HG03103 (cell line): ENCODE measurements around the gene ESR1.

Experiments used
- ATAC-seq: cut with Tn5 transposase; IDR thresholded peaks from one replicate; pipeline ENCODE4 v1.9.1; 2021; ENCODE audit warnings: low read depth; ENCODE audit not compliant: unreplicated experiment

Gene ESR1

DNA sequence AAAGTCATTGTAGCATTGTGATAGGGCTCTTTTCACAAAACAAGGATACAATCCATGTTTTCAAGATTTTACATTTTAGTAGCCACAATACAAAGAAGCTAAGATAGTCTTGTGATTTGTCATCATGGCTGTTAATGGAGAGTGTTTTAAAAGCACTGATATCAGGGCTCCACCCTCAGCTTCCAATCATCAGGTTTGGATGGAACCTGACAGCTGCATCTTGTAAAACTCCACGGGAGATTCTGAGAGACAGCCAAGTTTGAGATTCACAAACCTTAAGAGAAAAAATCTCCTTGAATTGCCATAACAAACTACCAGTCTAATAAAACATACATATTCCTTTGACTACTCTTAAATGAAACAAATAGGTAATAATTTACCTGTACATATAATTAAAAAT lies 280.2 kb downstream of the ESR1 start:
- ATAC-seq: no peak

DNA sequence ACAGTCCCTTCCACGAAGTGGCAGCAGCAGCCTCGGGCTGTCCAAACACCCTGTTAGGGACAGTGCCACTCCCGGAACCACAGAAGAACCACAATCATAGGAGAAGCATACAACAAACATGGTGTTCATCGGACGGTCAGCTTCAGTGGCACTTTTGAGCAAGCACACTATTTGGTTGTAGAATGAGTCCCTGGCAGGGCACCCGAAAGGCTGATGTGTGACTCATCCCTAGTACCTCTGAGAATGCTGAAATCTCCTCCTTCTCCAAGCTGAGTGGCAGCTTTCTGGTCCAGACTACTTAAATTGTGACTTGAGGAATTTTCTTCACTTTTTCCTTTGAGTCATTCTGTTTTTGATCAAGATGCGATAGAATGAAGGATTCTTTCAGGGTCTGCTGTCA lies 282.5 kb downstream of the ESR1 start:
- no peak for ATAC-seq

DNA sequence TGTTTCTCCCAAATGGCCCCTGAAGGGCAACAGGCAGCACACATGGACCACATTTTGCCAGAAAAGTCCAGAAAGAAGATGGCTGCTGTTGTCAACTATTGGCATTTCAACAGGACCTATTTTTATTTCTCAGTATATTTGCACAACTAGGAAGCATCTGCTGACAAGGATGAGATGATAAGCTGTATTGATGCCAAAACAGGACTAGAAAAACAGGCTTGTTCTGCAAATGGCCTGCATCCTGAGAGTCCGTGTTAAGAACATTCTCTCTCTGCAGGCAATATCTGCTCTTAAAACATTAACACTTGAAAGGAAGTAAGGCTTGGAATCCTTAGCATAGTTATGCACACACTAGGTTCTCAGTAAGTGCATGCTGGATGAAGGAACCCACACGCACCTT lies 283.7 kb downstream of the ESR1 start:
- no peak for ATAC-seq

DNA sequence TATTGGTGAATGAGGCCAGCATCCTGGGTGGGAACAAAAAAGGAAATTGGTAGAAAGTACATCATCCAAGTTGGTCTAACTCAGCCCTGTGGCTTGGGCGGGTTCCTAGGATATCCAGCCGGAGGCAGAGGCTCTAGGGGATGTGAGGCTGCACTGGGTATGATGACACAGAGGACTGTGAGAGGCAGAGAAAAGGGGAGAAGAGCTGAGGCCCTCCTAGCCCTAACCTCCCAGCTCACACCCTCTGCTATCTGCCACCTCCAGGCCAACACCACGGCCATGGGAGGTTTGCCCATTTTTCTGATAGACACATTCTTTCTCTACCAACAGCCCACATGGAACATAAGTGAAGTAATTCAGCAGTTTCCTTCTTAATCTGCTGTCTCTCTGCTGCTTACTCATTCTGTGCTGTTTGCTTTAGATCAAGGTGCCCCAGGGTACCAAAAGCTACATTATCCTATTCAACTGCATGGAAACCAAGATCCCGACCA lies 284.4 kb downstream of the ESR1 start:
- ATAC-seq: no peak

DNA sequence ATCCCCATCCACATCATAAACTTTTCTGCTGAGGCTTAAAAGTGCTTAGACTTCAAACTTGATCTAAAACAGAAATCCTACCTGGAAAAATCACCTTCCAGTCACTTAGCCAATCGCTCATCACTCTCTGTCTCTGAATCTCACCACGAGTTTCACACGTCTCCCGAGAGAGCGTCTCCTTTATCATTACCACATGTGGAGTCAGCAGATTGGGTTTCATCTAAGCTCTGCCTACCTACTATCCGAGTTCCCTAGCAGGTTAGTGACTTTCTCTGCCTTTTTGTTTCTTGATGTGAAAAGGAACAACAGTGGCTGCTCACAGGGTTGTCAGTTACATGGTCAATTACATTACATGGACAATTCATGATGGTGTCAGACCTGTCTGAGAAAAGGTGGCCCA lies 286.2 kb downstream of the ESR1 start:
- no peak for ATAC-seq

DNA sequence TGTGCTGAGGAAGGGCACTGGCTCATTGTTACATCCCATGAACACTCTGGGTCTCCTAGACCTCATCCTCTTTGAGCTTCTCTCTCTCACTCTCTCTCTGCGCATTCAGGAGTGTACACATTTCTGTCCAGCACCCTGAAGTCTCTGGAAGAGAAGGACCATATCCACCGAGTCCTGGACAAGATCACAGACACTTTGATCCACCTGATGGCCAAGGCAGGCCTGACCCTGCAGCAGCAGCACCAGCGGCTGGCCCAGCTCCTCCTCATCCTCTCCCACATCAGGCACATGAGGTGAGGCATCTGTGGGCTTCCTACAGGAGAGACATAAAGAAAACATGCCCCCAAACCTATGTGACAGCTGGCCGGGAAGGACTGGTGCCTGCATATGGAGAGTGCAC lies 286.8 kb downstream of the ESR1 start:
- ATAC-seq: no peak

DNA sequence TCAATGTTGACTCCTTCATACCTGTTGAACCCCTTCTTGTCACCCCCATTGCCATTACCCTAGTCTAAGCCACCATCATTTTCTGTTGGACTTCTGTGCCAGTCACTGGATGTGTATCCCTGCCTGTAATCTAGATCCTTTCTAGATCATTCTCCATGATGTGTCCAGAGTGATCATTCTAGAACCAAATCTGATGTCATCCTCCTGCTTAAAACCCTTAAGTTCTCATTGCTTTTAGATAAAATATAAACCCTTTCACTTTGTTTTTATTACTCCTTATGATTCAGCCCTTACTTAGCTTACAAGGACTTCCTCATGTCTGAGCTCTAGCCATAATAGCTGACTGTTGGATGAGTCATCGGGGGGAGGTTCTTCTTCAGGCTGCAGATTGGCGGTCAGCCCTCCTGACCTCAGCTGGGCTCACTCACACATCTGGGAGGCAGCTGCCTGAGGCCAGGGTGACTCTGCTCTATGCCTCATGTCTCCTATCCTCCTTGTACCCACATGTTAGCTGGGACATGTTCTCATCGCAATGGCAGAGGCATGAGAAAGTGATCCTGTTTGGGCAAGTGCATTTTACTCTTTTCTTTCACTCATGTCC lies 287.6 kb downstream of the ESR1 start:
- no peak for ATAC-seq

DNA sequence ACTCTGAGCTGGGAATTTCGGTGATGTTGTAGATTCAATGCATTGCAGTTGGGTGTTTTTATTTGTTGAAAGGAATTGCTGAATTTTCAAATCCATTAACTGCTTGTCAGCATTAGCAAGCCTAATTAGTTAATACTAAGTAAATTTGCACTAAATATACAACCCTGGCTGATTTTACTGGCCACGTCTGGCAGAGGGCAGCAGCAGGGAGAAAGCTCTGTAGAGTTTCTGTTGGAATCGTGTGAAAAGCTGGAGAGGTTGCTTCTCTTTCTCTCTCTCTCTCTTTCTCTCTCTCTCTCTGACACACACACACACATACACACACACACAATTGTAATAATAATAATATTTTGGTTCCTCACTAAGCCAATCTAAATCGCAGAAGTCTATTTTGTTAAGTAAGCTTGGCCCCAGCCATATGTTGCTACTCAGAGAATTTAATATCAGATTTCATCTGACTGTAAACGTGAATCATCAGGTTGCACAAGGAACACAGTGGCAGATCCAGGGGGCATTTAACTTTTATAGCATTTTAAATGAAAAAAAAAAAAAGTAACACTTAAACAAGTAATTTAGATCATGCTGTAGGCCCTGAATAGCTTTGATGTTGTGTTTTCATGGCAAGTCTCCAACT lies 289.5 kb downstream of the ESR1 start:
- no peak for ATAC-seq

DNA sequence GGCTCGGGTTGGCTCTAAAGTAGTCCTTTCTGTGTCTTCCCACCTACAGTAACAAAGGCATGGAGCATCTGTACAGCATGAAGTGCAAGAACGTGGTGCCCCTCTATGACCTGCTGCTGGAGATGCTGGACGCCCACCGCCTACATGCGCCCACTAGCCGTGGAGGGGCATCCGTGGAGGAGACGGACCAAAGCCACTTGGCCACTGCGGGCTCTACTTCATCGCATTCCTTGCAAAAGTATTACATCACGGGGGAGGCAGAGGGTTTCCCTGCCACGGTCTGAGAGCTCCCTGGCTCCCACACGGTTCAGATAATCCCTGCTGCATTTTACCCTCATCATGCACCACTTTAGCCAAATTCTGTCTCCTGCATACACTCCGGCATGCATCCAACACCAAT lies 291.2 kb downstream of the ESR1 start:
- ATAC-seq: no peak

DNA sequence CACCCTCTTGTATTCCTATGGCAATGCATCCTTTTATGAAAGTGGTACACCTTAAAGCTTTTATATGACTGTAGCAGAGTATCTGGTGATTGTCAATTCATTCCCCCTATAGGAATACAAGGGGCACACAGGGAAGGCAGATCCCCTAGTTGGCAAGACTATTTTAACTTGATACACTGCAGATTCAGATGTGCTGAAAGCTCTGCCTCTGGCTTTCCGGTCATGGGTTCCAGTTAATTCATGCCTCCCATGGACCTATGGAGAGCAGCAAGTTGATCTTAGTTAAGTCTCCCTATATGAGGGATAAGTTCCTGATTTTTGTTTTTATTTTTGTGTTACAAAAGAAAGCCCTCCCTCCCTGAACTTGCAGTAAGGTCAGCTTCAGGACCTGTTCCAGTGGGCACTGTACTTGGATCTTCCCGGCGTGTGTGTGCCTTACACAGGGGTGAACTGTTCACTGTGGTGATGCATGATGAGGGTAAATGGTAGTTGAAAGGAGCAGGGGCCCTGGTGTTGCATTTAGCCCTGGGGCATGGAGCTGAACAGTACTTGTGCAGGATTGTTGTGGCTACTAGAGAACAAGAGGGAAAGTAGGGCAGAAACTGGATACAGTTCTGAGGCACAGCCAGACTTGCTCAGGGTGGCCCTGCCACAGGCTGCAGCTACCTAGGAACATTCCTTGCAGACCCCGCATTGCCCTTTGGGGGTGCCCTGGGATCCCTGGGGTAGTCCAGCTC lies 292.1 kb downstream of the ESR1 start:
- no peak for ATAC-seq

DNA sequence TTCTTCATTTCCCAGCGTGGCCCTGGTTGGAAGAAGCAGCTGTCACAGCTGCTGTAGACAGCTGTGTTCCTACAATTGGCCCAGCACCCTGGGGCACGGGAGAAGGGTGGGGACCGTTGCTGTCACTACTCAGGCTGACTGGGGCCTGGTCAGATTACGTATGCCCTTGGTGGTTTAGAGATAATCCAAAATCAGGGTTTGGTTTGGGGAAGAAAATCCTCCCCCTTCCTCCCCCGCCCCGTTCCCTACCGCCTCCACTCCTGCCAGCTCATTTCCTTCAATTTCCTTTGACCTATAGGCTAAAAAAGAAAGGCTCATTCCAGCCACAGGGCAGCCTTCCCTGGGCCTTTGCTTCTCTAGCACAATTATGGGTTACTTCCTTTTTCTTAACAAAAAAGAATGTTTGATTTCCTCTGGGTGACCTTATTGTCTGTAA lies 292.7 kb downstream of the ESR1 start:
- no peak for ATAC-seq

DNA sequence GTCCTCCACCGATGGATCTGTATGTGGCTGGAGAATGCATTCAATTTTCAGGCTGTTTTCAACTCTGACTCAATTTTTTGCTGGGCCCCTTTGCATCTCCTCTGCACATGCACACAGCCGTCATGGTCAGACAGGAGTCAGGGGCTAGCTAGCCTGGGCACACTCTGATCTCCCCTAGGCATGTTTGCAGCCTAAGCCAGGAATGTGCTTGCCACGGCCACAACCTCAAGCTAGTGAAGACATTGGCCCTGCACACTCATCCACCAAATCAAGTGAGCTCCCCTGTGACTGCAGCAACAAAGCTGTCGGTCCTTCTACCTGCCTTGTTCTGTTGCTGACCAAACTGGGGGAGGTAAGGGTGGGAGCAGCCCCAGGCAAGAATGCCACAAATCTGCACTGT lies 300.5 kb downstream of the ESR1 start:
- no peak for ATAC-seq

DNA sequence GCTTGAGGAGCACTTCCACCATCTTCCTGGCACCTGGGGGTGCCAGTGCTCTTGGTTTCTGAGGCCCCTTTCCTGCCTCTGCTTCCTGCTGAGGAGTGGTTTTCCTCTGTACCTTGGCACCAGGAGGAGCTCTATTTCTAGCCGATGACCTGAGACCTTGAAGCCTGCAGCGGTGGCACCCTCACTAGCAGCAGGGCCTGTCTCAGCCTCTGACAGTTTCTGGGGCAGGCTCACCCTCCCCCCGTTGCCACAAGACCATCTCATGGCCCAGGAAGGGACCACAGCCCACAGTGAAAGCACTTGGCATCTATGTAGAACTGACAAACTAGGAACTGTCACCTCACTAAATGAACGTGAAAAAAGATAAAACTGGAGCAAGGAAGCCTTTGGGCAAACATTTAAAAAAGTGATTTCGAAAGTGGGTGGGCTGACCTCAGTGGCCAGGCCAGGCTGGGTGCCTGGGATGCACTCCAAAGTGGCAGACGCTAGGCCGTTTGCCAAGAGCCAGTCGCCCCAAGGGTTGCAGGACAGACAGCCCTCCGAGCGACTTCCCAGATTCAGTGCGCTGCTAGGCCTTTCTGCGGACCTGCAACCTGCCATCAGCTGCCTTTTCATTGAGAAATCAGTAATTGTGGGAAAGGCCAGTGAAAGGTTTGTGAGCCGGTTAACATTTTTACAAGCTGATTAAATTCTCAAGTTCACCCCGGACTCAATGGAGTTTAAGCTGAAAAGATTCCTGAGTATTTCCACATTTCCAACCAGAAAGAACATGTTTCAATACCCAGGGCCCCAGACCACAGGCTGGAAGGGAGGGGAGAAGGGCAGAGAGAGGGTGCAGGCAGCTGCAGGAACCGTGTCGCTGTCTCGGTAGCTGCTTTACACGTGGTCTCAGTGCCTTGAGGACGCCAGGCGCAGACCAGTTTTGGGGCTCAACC lies 303.7 kb downstream of the ESR1 start:
- no peak for ATAC-seq

DNA sequence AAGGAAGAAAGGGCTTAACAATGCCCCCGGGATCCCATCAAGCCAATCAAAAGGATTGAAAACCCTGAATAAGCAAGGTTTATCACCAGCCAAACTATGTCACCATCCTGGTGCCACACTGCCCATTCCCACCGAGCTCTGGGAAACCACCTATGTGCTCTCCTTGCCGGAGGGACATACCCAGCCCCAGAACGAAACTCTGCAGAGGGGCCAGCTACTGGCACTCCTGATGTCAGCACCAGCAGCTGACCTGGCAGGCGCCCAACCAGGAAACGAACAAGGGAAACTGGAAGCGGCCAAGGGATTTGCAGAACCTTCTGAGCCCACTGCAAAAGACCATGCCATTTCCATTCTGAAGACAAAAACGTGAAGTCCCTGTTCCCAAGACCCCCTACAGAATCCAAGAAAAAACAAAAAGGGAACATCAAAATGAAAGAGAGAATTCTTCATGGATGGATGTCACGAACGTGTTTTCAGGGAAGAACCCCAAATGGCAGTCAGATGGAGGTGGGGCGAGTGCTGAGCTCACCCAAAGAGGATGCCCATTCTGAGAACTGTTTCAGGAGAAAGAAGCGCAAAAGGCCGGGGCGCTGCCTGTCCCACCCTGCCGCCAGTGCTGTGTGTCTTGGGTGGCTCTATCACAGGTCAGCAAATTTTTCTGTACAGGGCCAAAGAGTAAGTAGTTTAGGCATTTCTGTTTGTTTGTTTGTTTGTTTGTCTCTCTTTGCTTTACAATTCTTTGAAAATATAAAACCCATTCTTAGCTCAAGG lies 305.2 kb downstream of the ESR1 start:
- no peak for ATAC-seq

DNA sequence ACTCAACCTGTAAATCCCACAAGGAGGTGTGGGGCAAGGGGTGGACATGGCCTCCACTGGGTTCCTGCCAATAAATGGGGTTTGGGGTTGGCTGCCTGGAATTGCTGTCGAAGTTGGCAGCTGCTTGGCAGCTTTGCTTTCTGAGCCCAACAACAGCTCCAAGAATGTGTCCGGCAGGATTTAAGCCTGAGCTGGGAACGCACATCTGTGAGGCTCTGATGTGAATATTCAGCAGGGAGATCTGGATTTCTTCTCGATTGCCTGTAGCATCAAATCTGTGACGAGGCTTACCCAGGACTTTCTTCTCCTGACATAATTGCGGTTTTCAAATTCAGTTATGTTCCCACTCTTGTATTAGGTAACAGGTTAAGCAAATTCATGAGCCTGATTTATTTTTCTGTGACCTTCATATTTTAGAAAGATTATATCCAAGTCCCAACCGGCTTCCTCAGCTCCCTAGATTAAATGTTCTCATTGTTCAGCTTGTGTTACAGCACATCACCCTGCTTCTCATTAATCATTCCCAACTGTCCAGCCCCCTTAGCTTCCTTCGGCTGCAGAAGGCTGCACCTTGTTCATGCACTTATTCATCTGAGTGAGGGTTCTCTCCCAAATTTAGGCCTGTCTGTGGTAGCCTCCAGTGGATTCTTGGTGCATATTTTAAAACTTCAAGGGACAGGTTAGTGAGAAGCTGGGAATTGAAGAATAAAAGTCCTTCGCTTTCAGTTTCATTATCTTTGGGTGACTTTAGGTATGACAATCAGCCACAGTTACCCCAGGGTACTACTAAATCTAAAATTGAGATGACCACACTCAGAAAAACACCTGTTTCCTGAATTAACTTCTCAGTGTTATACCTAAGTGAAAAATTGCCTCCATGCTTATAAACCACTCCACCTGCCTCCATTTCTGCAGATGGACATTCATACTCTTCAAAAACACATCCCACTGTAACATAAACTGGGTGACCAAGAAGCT lies 310.0 kb downstream of the ESR1 start:
- no peak for ATAC-seq

DNA sequence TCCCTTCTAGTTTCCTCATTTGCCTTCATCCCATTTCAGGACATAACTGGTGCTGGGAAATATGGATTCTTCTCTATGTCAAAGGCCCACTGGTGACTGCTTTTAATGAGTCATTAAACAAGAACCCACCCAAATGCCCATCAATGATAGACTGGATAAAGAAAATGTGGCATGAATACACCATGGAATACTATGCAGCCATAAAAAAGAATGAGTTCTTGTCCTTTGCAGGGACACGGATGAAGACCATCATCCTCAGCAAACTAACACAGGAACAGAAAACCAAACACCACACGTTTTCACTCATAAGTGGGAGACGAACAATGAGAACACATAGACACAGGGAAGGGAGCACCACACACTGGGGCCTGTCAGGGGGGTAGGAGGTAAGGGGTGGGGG lies 310.7 kb downstream of the ESR1 start:
- no peak for ATAC-seq

DNA sequence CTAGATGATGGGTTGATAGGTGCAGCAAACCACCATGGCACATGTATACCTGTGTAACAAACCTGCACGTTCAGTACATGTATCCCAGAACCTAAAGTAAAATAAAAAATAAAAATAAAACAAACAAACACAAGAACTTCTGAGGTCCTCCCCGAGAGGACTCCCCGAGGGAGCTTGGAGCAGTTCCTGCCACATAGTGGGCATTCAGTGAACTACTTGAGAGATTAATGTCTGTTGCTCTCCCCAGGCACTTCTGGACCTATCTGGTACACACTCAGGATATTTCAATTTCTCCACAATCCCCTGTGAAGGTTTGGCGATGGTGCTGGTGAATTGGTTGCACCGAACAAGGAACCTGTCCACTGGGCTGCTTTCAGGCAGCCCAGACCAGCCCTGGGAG lies 311.2 kb downstream of the ESR1 start:
- no peak for ATAC-seq

DNA sequence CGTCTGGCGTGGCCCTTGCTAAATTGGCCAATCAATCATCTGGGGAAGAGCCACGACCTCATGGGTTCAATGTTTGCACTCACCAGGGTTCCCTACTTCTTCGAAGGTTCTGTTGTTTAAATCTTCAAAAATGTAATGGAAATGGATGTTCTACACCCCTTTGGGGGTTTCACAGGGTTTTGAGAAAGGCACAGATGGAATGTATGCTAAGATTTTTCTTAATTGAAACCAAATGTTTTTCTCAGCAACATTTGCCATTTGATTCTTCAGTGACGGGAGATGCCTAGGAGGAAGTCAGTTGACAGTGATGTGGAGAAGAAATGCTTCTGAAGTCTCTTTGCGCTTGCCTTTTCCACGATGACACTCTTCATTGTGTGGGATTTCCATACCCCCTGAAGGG lies 312.3 kb downstream of the ESR1 start:
- ATAC-seq: no peak

DNA sequence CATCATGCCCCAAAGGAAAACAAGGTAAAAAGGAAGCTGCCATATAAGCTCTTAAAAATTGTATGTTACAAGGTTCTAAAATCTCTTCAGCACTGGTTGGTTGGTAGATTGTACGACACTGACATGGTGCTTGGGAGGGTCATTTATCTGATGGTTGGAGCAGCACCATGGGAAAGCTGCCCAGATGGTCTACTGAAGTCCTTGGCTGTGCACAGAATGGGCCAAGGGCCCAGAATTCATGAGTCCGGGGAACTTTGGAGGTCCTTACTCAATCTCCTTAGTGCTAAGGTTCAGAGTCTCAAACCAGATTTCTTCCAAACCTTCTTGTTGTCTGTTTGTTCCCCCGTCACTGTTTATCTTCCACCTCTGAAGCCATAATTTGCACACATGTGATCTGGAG lies 314.4 kb downstream of the ESR1 start:
- ATAC-seq: no peak
